Testis (tissue), 3 donors: ENCODE results near the gene UPF1. TPM values are rescaled to one million over a fixed set of nuclear protein-coding genes. Genes with fewer than 3 reads are reported as not detected.

Experiments used
- DNase-seq: peaks from one replicate; pipeline ENCODE4 v3.0.0-alpha.2; 2019
- H3K27ac ChIP-seq, 2 donors: fragments of 200-600 bp; sonication (generic); one replicate each; pipeline ENCODE4 v1.5.1; 2019
- H3K27me3 ChIP-seq: fragments of 200-600 bp; sonication (generic); one replicate; pipeline ENCODE4 v1.5.1; 2019
- H3K36me3 ChIP-seq: fragments of 200-600 bp; sonication (generic); one replicate; pipeline ENCODE4 v1.5.1; 2017; ENCODE audit warnings: low read depth; ENCODE audit errors: missing control alignments
- H3K4me1 ChIP-seq: fragments of 200-600 bp; sonication (generic); one replicate; pipeline ENCODE4 v1.5.1; 2019
- H3K4me3 ChIP-seq, 2 donors: fragments of 200-600 bp; sonication (generic); one replicate each; pipeline ENCODE4 v1.5.1; 2017 to 2019
- H3K9me3 ChIP-seq: fragments of 200-600 bp; sonication (generic); one replicate; pipeline ENCODE4 v1.5.1; 2017
- POLR2A ChIP-seq: fragments of 450-650 bp; IDR thresholded peaks from one replicate; pipeline ENCODE4 v1.6.1; 2017; ENCODE audit warnings: antibody characterized with exemption, mild to moderate bottlenecking, moderate library complexity
- WGBS, 2 donors: methylation state at CpG; one replicate each; pipeline ENCODE4 v1.1.5; 2018; 5-methylcytosine and 5-hydroxymethylcytosine counted together
- intact Hi-C: fragments of 100-400 bp; cut with DNase I; formaldehyde crosslinking; loops from one replicate; pipeline ENCODE4 v1.15.1; 2023; ENCODE audit warnings: low total_unique reads
- polyA plus RNA-seq: library from polyadenylated mRNA; stranded (reverse); fragments of 350-450 nt; fragmentation: Illumina TruSeq; extraction: RNeasy Lipid Tissue Mini Kit (QIAGEN cat#74804); gene quantifications from one replicate; pipeline ENCODE4 v1.2.3, GENCODE V29; 2014; ENCODE audit warnings: low read depth, low replicate concordance; ENCODE audit not compliant: insufficient read depth
- total RNA-seq, 2 donors: library from RNA; depleted of rRNA; stranded (reverse); fragments of >200 nt; gene quantifications; one replicate each; pipeline ENCODE4 v1.2.3, GENCODE V29; 2016
- TF ChIP-seq, protein P1 (sequence below), 3 experiments: fragments of 450-650 bp in 2 of 3; fragments of 200-600 bp in 1 of 3; sonication (generic) in 1 of 3; IDR thresholded peaks; one replicate each; pipeline ENCODE4 v1.5.1; 2016 to 2019; ENCODE audit warnings: antibody characterized with exemption in 3 of 3, mild to moderate bottlenecking in 2 of 3, moderate library complexity in 1 of 3

UPF1 gene
- total and polyA plus RNA-seq, 3 donors from 2014 or later = 99.0 to 188 (median 176) TPM

DNA sequence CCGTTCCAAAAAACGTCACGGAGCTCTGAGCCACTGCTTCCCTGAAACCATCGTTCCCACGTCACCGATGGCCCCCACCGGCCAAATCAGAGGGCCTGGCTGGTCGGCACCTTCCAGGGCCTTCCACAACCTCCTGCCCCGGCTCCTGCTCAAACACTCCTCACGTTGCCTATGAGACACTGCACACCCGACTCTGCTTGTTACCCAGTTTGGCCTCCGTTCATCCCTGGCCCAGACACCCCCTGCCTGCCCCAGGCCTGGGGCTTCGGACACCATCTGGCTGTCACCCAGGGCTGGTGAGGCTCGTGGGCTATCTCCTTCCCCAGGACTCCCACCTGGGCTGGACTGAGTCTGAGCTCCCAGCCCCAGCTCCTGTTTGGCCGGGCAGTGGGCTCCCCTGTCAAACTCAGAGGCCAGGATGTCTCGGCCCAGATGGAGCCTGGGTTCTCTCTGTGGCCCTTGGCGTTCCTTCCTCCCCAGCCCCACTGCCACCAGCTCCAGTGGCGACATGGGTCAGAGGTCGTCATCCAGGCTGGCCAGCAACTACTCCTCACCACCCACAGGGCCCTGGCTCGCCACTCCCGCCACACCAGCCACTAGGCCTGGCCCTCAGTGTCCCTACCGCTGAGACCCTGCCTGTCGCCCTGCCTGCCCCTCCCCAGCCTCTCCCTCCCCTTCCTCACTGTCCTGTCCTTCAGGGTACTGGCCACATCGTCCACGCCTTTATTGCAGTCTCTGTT is 46.5 kb downstream of the UPF1 start:
- no peak overlapping the region for H3K4me3 ChIP-seq
- TF ChIP-seq POLR2A = no peak
- TF ChIP-seq, protein P1, sequence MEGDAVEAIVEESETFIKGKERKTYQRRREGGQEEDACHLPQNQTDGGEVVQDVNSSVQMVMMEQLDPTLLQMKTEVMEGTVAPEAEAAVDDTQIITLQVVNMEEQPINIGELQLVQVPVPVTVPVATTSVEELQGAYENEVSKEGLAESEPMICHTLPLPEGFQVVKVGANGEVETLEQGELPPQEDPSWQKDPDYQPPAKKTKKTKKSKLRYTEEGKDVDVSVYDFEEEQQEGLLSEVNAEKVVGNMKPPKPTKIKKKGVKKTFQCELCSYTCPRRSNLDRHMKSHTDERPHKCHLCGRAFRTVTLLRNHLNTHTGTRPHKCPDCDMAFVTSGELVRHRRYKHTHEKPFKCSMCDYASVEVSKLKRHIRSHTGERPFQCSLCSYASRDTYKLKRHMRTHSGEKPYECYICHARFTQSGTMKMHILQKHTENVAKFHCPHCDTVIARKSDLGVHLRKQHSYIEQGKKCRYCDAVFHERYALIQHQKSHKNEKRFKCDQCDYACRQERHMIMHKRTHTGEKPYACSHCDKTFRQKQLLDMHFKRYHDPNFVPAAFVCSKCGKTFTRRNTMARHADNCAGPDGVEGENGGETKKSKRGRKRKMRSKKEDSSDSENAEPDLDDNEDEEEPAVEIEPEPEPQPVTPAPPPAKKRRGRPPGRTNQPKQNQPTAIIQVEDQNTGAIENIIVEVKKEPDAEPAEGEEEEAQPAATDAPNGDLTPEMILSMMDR (IDR thresholded peaks at IDR 0.05) = no peak
- no peak for DNase-seq
- H3K9me3 ChIP-seq = no peaks in the 10 kb centered on the region
- no peak overlapping the region for H3K27ac ChIP-seq
- intact Hi-C loops = no loop called here
- H3K4me1 ChIP-seq = no peaks in the 10 kb centered on the region
- no peaks in the 10 kb centered on the region for H3K36me3 ChIP-seq
- 92 to 96% methylated on average over 17 to 25 of the region's 25 CpGs for WGBS, 2 donors
- no peaks in the 10 kb centered on the region for H3K27me3 ChIP-seq

DNA sequence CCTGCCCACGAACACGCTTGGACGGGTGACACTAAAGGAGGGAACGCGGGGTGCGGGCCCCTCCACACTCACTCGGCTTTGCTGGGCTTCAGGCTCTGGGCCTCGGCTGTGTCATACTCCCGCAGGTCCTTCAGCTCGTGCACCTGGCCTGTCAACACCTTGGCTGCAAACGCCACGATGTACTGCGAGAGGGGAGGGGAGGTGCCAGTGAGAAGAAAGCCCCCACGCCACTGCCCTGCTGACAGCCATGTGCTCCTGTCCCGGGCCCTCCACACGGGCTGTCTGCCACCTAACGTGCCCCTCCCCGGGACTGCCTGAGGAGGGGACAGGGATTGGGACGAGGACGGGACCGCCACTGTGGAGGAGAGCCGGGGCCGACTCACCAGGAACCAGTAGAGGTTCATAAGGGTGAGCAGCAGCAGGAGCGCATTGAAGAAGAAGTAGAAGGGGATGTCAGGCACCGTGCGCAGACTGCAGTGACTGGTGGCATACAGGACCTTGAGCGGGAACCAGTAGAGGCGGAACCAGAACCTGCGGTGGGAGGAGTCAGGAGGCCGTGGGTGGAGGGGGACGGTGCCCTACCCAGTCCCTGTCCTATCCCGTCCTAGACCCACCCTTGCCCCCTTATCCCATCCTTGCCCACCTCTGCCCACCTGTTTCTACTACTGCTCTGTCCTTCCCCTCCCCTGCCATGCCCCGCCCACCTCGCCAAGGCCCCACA is 47.3 kb downstream of the UPF1 start:
- DNase-seq = no peak
- TF ChIP-seq, protein P1 (IDR thresholded peaks at IDR 0.05) = no peak
- TF ChIP-seq POLR2A = no peak
- 89 to 91% methylated on average over 32 to 34 of the region's 34 CpGs for WGBS, 2 donors
- H3K27ac ChIP-seq = no peak overlapping the region
- H3K27me3 ChIP-seq = no peaks in the 10 kb centered on the region
- H3K9me3 ChIP-seq = no peaks in the 10 kb centered on the region
- intact Hi-C loops = no loop called here
- H3K36me3 ChIP-seq = no peaks in the 10 kb centered on the region
- no peak overlapping the region for H3K4me3 ChIP-seq
- H3K4me1 ChIP-seq = no peaks in the 10 kb centered on the region

DNA sequence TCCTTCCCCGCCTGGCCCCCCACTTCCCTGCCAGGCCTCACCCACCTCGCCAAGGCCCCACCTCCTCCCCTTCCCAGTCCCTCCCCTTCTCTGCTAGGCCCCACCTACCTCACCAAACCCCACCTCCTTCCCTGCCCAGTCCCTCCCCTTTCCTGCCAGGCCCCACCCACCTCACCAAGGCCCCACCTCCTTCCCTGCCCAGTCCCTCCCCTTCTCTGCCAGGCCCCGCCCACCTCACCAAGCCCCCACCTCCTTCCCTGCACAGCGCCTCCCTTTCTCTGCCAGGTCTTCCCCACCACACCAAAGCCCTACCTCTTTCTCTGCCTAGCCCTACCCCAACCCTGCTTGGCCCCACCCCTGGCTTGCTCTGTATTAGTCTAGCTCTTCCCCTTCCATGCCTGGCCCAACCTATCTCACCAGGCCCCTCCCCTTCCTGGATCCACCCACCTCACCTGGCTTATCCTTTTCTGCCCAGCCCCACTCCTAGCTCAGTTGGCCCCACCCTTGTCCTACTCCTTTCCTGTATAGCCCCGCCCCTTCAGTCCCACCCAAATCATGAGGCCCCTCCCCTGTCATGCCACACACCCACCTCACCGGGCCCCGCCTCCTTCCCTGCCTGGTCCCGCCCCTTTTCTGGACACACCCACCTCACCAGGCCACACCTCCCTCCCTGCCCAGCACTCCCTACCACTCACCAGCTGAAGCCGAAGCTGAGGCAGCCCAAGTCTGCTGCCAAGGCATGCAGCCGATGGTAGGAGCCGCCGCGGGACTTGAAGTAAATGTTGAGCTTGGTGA is 48.0 kb downstream of the UPF1 start:
- DNase-seq = peak; percentile 67
- Histone ChIP-seq H3K36me3 (no peaks in the 10 kb centered on the region), H3K4me1 (no peaks in the 10 kb centered on the region), H3K27me3 (no peaks in the 10 kb centered on the region), H3K27ac (no peak overlapping the region), H3K9me3 (no peaks in the 10 kb centered on the region), H3K4me3 (no peak overlapping the region)
- intact Hi-C loops = no loop called here
- TF ChIP-seq, protein P1 (IDR thresholded peaks at IDR 0.05) = no peak
- no peak for TF ChIP-seq POLR2A
- 65 to 70% methylated on average over 13 of the region's 13 CpGs for WGBS, 2 donors

DNA sequence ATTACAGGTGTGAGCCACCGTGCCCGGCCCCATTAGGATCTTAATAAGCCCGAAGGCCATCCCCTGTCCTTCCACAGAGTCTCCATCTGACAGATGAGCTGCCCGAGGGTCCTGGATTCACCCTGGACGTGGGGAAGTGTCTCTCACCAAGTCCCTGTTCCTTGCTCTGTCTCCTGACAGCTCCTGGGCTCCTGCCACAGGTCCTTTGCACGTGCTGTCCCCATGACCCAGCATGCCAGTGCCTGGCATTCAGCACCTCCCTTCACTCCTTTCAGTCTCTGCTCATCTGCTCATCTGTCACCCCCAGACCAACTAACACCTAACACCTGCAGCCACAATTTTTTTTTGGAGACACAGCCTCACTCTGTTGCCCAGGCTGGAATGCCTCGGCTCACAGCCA is 49.7 kb downstream of the UPF1 start:
- WGBS, 2 donors = 92 to 94% methylated on average over 4 to 7 of the region's 7 CpGs
- TF ChIP-seq, protein P1 (IDR thresholded peaks at IDR 0.05) = no peak
- no peak for TF ChIP-seq POLR2A
- DNase-seq = no peak
- Histone ChIP-seq H3K4me3 (no peak overlapping the region), H3K27ac (no peak overlapping the region), H3K4me1 (no peaks in the 10 kb centered on the region), H3K36me3 (no peaks in the 10 kb centered on the region), H3K9me3 (no peaks in the 10 kb centered on the region), H3K27me3 (no peaks in the 10 kb centered on the region)
- intact Hi-C loops = no loop called here
